Measurements from ENCODE around the gene SLC25A21.
"Not testable (repeated sequence)": the region's sequence is repeated elsewhere in the genome, so short reads cannot be mapped to it uniquely, and the experiment has no call there.

SLC25A21 gene

GRCh38 chr14:37185670-37186069, 13.3 kb upstream of the SLC25A21 start:
- no peak for DNase-seq

GRCh38 chr14:37184520-37184919, 12.1 kb upstream of the SLC25A21 start:
- DNase-seq: not testable (repeated sequence)

DNA sequence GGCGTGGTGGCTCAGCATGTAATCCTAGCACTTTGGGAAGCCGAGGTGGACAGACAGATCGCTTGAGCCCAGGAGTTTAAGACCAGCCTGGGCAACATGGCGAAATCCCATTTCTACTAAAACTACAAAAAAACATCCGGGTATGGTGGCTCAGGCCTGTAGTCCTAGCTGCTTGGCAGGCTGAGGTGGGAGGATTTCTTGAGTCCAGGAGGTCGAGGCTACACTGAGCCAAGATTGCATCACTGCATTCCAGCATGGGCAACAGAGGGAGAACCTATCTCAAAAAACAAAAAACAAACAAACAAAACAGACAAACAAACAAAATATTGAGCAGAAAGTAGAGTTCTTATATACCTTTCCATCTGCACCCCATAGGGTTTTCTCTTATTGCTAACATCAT, 9.0 kb upstream of the SLC25A21 start:
- no peak for DNase-seq

- not testable (repeated sequence) for DNase-seq
These were observed 8.5 kb upstream of the SLC25A21 start for GRCh38 chr14:37180886-37181285.

GRCh38 chr14:37179896-37180502, 7.6 kb upstream of the SLC25A21 start:
- peak; percentile 60 for DNase-seq

DNA sequence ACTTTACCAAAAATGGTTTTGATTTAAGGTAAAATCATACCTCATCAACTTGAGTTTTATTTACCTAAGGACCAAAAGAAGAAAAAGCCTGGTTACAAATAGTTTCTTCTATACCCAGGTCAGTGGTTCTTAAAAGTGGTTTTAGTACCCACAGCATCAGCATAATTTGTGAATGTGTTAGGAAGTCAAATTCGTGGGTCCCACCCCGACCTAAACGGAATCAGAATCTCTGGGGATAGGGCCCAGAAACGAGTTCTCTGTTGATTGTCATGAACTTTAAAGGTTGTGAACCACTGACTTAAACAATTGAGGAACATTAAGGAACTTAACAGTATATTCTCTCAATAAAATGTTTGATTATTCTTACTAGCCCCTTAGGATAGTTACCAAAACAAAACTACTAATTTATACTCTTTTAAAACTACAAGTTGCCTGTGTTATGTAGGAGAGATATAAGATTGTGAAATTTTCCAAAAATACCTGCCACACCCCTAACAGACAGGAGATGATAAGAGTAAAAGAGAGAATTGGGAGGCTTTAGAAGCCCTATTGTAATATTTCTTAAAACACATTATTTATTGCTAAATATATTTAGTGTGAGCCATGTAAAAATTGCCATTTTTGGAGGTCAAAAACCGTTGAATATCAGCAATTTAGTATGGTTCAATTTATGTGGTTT, 669 bp upstream of the SLC25A21 start:
- DNase-seq: no peak

DNA sequence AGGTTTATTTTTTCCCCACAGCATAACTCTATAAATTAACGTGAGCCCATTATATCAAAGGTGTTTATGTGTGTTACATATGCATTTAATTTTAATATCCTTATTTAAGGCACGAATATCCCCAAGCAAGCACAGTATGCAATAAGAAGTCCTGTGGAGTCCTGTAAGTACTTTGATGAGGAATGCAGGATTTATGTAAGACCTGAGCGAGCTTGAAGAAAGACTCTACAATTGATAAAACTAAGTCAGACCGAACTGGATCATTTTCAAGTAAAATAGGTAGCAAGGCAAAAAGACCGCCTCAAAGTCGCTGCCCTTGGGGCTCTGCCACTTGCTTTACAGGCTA, 755 bp downstream of the SLC25A21 start:
- no peak for DNase-seq

- no peak for DNase-seq
These were observed 1.4 kb downstream of the SLC25A21 start for GRCh38 chr14:37170993-37171392.

DNA sequence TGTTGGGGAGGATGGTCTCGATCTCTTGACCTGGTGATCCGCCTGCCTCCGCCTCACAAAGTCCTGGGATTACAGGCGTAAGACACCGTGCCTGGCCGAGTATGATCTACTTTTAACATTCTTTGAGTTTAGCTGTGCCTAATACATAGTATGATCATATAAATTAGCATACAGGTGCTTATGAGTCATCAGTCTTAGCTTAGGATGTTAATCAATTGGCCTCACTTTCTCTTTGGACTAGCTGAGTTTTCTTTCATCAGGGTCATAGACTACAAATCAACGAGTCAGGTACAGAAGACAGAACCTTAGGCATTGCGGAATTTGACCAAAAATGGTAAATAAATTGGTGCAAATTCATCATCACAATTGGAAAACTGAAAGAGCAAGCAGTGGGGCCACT, 2.2 kb downstream of the SLC25A21 start:
- DNase-seq: no peak

GRCh38 chr14:37168721-37169120, 3.7 kb downstream of the SLC25A21 start:
- DNase-seq: no peak

DNA sequence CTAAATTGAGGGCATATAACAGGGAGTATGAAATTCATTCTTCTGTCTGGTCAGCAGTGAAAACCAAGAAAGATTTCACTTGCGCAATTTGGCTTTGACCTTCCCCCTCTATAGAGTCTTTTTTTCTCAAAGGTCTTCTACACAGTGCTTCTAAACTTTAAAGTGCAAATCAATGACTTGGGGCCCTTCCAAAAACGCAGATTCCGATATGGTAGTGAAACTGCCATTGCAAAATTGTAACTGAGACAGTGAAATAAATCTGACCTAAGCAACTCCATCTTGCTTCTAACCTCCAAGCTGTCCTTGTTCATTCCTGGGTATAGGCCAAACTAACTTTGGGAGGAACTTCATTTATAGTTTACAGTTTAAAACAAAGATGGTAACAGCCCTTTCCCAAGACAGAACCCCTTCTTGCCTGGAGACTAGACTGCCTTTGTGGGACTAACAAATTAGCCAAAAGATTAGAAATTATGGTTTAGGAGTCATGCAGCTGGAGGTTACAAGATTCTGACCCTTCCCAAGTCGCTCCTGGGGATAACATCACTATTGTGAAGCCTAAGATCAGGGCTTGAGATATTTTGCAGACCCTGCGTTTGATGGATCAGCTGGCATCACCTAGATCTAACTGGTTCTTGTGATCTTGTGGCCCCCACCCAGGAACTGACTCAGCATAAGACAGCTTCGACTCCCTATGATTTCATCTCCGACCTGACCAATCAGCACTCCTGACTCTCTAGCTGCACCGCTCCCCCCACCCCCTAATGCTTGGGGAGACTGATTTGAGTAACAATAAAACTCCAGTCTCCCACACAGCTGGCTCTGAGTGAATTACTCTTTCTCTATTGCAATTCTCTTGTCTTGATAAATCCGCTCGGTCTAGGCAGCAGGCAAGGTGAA, 5.0 kb downstream of the SLC25A21 start:
- no peak for DNase-seq

- no peak for DNase-seq
These were observed 6.6 kb downstream of the SLC25A21 start for GRCh38 chr14:37165794-37166193.

- not testable (repeated sequence) for DNase-seq
These were observed 10.1 kb downstream of the SLC25A21 start for GRCh38 chr14:37162307-37162706.

DNA sequence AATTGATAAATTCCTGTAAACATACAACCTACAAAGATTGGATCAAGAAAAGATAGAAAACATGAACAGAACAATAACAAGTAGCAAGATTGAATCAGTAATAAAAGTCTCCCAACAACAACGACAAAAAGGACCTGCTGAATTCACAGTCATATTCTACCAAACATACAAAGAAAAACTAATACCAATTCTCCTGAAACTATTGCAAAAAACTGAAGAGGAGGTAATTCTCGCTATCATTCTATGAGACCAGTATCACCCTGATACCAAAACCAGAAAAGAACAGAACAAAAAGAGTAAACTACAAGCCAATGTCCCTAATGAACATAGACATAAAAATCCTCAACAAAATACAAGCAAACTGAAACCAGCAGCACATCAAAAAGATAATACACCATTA, 14.4 kb downstream of the SLC25A21 start:
- no peak for DNase-seq

- no peak for DNase-seq
These were observed 18.9 kb downstream of the SLC25A21 start for GRCh38 chr14:37153483-37153882.

DNA sequence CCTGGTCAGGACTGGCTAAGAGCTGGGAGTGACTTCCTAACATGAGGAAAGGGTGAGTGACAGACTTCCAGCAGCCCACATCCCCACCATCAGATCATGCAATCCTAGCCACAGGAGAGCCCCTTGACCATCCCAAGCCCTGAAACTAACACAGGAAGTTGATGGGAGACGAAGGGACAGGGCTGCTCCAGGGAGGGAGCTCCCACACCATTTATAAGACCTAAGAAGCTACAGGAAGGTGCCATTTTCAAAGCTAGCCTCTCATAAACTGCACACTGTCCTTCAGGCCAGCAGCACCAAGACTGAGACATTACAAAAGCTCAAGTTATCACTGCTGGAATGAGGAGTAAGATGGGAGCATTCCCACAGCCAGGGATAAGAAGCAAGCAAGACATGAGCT, 19.4 kb downstream of the SLC25A21 start:
- no peak for DNase-seq

DNA sequence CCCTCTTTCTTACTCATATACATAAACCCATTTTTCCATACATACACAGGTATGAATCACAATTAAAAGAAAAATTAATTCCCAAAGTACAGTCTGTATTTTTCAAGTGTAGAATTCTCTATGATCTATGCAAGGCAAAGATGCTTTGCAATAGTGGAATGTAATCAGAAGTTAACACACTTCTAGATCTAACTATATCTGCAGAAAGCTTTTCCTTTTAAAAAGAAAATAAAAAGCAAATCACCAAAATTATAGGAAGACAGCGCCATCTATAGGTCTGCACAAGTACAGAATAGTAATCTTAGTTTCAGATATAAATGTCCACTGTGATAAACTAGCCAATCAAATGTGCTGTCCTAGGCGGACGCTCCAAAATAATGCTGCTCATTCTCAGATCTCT, 22.0 kb downstream of the SLC25A21 start:
- peak; percentile 52 for DNase-seq

DNA sequence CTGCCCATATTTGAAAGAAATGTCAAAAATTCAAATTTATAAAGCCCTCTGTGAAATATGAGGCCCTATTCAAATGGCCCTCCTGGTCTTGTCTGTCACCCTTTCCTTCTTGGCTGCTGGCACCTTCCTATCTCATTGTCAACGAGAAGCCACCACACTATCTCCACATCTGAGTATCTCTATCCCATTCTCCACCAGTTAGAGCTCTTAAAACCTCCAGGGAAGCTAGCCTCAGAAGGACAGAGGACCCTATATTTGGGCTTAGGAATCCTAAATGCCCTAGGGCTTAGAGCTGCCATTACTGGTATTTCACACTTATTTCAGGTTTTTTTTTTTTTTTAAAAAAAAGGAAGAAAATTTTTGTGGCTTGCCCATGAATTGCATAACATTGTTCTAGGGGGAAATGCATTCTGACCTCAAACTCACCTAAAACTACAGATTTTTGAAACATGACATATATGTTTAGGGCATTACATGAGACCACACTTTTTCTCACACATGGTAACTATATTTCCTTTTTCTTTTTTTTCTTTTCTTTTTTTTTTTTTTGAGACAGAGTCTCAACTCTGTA, 25.0 kb downstream of the SLC25A21 start:
- DNase-seq: peak; percentile 20

GRCh38 chr14:37146438-37146837, 26.0 kb downstream of the SLC25A21 start:
- DNase-seq: not testable (repeated sequence)

DNA sequence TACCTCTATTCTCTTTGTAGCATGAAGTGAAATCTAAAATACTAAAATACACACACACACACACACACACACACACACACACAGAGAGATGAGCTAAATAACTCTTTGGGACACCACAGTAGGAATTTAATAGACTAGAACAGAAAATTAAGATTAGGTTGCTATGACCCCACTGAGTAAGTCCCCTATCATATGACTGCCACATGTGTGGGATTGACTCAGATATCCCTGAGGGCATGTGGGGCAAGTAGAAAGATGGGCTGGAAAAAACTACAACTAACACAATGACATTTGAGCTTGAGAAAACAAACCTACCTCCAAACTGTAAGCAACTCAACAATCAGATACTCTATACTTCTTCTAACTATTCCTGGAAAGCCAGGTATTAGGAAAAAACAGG, 27.0 kb downstream of the SLC25A21 start:
- DNase-seq: peak; percentile 55

DNA sequence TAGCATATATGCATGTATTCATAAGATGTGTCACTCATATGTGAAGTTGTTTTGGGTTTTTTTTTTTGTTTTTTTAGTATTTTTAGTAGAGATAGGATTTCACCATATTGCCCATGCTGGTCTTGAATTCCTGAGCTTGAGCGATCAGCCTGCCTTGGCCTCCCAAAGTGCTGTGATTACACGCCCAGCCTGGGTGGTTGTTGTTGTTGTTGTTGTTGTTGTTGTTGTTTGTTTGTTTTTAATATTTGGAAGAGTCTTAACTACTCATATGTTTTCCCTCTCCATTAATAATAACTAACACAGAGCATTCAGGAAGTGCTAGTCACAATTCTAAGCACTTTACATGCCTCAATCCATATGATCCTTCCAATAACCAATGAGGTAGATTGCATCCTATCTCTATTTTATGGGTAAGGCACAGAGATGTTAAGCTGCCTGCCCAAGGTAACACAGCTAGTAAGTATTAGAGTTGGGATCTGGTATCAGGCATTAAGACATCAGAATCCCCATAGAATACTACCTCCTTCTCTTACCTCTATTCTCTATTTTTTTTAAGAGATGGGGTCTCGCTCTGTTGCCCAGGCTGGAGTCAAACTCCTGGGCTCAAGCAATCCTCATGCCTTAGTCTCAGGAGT, 27.6 kb downstream of the SLC25A21 start:
- no peak for DNase-seq

DNA sequence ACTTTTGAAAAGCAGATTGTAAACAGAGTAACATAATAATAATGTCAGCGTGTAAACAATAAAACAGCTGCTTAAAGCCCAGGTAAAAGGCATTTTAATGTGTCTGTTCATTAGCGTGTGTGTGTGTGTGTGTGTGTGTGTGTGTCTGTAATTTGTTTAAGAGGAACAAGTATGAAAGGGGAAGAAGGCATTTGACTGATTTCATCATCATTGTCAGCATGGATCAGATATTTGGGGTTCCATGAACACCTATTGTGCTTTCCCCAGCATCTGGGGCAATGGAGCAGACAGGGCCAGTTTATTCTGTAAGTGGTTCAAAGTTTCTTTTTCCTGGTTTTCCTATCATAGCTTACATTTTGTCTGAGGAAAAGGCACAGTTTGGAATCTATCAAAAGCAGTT, 28.9 kb downstream of the SLC25A21 start:
- DNase-seq: no peak

GRCh38 chr14:37142835-37143401, 29.5 kb downstream of the SLC25A21 start:
- peak; percentile 44 for DNase-seq
